Embryonic facial prominence (tissue), 1 donor: ENCODE data around the gene GINS2.

Experiments used
- DNase-seq: peaks from one replicate; pipeline ENCODE4 v3.0.0-alpha.2; 2016; ENCODE audit errors: extremely low spot score

The GINS2 gene

DNA sequence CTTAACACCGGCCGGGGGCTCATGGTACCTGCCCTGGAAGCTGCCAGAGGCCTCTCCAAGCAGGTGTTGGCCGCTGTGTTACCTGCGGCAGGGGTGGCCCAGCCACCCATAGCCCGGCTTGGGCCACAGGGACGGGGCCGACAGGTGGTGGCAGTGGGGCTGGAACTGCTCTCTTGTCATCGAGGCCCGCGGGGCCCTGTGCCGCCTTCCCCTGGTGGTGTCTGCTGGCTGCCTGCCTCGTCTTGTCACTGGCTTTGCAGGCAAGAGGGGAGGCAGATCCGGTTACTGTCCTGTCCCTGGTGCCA is 48.5 kb downstream of the GINS2 start:
- DNase-seq: no peak

DNA sequence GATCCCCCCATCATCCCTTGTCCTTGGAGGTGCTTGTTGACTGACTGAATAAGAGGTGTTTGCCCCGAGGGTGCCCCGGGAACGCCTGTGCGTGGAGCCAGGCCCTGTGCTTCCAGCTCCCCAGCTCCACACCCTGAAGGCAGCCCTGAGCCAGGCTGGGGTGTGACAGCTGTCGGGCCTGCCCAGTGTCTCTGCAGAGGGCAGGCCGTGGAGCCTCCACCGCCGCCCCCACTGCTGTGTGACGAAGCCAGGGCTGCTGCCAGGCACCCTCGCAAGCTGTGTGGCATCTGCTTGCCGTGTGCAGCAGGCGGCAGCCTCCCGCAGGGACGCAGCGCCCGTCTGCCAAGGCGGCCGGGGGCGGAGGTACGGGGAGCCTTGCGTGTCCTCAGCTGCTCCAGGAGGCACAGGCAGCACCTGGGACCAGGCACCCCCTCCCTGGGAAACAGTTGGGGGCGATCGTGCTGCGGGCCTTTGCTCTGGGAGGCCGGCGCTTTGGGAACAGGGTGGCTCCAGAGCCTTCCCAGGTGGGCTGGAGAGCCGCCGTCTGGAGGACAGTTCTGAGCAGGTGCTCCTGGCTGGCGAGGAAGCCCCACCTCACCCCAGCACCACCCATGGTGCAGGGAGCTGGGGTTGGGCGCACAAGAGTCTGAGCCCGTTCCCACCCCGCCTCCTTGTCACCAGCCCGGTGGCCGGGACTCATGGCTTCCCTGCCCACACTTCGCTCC is 49.1 kb downstream of the GINS2 start:
- no peak for DNase-seq

GRCh38 chr16:85638695-85639409 is 49.9 kb downstream of the GINS2 start:
- DNase-seq: no peak

- no peak for DNase-seq
These were observed 50.7 kb downstream of the GINS2 start for GRCh38 chr16:85637808-85638647.

GRCh38 chr16:85637061-85637807 is 51.5 kb downstream of the GINS2 start:
- no peak for DNase-seq

DNA sequence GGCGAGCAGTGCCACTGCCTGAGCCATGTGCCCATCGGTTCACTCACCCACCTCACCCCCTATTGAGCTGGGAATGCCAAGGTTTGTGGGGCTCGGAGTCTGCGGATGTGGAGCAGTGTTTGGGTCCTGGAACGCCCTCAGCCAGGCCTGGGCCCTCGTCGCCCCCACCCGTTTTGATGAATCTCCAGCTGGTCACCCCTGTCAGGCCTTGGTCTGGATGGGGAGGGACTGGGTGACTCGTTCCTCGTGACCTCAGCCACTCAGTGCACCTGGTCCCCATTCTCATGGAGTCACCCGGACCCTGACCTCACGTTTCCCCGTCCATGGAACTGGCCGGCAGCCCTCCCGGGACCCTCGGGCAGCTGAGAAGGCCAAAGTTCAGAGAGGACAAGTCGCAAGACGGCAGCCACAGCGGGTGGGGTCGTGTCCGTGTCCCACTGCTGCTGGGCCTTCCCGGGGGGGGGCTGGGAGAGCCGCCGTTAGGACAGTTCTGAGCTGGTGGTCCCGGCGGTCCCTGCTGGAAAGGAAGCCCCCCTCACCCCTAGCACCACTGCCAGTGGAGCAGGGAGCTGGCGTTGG is 52.4 kb downstream of the GINS2 start:
- DNase-seq: no peak

DNA sequence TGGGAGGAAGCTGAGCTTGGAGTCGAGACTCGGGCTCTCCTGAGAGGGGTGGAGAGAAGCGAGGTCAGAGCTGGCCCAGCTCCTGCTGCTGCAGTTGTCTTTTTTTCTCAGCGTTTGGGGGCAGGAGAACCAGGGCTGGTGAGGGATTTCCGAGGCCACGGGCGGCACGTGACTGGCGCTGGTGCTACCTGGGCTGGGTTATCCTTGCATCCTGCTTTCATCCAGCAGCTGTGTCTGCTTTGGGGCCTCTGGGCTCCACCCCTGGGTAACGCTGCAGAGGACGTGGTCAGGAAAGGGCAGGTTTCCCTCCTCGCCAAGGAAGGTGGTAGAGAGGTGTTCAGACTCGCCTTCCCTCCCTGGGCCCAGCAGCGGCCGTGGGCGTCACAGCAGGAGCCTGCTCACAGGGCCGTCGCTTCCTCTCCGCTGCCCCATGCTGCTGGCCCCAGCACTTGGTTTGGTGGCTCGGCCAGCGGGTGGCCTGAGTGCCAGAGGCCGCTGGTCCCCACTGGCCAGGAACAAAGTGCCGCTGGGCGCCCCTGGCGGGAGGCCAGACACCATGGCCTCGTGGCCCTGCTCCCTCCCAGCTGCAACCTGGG is 53.1 kb downstream of the GINS2 start:
- DNase-seq: no peak

DNA sequence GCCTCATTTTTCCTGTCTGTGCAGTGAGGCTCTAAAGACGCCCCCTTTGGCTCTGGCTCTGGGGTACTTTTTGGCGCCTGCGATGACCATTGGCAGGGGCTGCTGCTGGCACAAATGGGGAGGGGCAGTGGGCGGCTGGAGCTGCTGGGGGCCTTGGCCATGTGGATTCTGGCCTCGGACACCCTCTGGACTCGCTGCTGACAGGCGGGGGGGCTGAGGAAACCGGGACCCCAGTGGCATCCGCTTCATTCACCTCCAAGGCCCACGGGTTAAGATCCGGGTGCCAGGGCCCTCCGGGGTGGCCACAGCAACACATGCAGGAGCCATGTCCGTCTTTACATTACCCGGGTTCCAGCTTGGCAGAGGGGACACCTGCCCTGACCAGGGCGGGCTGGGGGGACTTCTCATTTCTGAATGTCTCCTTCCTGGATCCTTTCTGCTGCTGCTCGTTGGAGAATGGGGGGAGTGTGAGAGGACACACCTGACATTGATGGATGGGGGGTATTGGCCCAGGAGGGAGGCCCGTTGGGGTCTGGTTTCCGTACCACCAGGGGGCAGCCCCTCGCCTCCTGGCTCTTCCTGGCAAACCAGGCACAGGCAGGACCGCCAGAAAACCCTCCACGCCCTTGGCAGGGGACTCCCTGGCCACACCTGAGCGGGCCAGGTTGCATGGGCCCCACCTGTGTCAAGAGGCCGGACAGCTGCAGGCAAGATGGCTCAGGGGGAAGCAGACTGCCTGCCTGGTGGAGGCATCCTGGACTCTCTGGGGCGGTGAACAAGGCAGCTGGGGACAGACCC is 53.8 kb downstream of the GINS2 start:
- DNase-seq: no peak

GRCh38 chr16:85633888-85634287 is 54.9 kb downstream of the GINS2 start:
- DNase-seq: no peak

DNA sequence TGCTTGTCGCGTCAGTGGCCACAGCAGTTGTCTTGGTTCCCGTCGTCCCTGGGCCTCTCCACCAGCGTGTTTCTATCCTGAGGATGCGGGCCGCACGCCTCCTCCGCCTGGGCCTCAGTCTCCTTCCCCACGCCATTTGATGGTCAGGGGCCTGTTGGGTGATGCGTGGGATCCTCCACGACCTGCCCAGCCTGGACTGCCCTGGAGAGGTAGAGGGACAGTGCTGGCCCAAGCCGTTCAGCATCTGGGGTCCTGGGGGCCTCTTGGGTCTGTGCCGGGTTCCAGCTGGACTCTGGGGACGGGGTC is 55.4 kb downstream of the GINS2 start:
- no peak for DNase-seq

DNA sequence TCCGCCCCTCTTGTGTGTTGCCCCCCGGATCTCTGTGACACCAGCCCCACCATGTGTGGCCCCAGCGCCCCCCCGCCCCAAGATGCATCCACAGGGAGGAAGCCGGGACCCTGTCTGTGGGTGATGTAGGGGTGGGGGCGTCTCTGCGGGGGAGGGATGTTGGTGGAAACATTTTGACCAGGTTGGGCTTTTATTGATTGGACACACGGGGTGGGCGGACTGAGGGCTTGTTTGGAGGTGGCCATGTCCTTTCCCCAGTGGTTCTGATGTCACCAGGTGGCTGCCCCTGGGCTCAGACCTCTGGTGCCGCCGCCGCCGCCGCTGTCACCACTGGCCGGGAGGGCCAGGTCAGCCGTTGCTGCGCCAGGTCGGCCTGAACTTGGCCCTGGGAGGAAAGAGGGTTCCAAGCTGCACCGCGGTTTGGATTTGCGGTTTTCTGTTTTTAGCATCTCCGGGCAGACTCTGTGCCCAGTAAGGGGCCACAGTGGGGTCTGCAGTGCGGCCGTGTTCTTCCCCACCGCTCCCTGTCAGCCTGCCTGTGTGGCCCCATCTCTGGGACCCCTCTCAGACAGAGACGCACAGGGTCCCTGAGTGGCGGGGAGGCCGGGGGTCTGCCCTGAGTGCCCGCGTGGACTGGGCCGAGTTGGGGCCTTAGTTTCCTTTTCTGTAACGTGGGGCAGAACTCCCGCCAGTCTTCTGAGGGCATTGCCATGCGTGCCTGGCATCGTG is 55.9 kb downstream of the GINS2 start:
- DNase-seq: no peak

- no peak for DNase-seq
These were observed 56.9 kb downstream of the GINS2 start for GRCh38 chr16:85631802-85632393.

- no peak for DNase-seq
These were observed 57.5 kb downstream of the GINS2 start for GRCh38 chr16:85631230-85631629.

DNA sequence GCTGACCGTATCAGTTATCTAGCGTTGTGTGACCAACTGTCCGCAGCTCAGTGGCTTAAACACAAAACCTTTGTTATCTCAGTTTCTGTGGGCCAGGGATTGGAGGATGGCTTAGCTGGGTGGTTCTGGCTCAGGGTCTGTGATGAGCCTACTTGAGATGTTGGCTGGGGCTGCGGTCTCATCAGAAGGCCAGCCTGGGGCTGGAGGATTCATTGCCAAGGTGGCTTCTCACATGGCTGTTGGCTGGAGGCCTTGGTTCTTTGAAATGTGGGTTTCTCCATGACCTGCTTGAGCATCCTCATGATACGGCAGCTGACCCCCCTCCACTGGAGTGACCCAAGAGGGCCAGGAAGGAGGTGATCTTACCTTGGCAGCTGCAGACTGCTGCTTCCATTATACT is 58.9 kb downstream of the GINS2 start:
- no peak for DNase-seq

GRCh38 chr16:85629326-85629725 is 59.4 kb downstream of the GINS2 start:
- no peak for DNase-seq

- DNase-seq: no peak
These were observed 60.1 kb downstream of the GINS2 start for GRCh38 chr16:85628645-85629044.

DNA sequence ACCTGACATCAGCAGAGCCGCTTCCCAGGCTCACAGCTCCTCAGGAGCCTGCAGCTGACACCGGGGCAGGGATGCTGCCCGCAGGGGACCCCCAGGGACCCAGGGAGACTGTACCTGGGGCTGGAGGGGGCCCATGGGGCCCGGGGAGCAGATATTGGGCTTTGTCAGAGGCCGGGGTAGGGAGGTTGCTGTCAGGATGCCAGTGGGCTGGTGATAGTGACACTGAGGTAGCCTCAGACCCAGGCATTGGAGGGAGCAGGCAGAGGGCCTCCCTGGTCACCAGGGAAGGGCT is 60.5 kb downstream of the GINS2 start:
- DNase-seq: no peak

DNA sequence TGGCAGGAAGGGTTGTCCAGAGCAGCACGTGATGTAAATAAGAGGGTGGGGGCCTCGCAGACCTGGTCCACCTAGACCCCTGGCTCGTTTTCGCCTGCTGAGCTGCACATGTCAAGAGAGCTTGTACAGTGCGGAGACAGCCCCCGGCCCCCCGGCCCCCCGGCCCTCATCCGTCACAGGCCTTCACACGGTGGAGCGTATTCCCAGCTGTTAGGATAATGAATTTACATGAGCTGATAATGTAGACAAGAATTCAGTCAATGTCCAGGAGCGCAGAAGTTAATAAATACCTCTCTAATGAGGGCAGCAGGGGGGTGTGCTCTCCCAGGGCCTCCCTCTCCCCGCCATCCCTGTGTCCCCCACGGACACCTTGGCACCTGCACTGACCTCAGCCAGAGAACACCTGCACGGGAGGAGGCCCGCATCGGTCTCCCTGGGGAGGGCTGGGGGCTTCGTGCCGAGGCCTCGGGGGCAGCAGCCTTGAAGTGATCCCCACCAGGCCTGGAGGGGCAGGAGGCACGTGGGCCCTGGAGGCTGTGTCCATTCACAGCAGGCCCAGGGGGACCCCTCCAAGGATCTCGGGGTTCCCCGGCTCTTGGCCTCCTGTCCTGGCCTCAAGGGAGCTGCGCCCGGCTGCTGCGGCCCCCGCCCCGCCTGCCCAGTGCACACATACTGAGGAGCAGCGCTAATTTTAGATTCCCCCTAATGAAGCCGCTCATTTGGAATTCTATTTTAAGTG is 61.1 kb downstream of the GINS2 start:
- DNase-seq: no peak

DNA sequence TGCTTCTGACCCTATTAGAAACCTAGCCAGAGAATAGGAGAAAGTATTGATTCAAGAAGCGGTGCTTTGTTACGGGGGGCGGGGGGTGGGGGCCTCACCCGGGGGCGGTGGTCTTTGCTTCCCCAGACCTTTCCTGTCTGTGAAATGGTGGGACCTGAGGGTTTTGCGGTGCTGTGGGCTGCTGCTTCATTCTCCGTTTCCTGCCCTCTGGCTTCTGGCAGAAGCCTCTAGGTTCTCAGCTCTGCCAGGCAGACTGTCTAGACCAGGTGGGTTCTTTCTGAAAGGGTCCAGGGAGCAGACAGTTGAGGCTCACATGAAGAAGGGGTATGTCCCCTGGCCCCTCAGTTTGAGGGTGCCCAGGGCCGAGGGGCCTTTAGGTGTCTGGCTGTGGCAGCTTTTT is 61.7 kb downstream of the GINS2 start:
- DNase-seq: no peak
